HG03095 (cell line): Measurements from ENCODE around the gene ADAM8.
"Not testable (repeated sequence)": the region's sequence is repeated elsewhere in the genome, so short reads cannot be mapped to it uniquely, and the experiment has no call there.

Source experiments
- ATAC-seq: cut with Tn5 transposase; IDR thresholded peaks from one replicate; pipeline ENCODE4 v1.9.1; 2021; ENCODE audit warnings: moderate library complexity; ENCODE audit not compliant: unreplicated experiment

The ADAM8 gene

DNA sequence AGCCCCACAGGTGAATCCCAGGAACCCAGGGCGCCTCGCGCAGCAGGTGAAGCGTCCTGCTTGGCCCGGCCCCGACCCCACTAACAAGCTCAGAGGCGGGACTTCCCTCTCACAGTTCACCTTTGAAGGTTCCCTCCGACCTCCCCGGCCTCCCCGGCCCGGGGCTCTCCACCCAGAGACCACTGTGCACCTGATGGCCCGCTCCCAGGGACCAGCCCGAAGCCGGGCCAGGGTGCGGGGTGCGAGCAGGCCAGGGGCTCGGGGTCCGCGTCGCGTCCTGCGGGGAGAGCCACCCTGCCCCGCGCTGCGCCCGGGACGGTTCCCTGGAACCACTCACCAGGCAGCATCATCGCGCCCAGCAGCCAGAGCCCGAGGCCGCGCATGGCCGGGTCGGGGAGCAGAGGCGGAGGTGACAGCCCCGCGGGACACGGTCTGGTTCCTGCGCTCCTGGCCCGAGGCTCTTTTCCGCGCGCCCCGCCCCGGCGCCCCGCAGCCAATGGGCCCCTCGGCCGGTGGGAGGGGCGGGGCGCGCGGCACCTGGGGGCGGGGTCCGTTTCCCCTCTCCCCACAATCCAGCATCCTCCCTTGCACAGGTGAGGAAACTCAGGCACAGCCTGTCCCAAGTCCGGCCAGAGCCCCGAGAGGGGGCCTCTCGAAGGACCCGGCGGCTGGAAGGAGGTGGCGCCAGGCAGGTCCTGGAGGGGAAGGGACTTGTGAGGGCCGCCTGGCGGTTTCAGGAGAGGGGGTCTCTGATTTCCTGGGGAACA lies at the start of gene ADAM8:
TSS of gene ADAM8 (minus strand) at position 434 of the 767 bp plus-strand sequence. CDS start at position 383, 51 bp downstream.
- peak; percentile 50 for ATAC-seq

DNA sequence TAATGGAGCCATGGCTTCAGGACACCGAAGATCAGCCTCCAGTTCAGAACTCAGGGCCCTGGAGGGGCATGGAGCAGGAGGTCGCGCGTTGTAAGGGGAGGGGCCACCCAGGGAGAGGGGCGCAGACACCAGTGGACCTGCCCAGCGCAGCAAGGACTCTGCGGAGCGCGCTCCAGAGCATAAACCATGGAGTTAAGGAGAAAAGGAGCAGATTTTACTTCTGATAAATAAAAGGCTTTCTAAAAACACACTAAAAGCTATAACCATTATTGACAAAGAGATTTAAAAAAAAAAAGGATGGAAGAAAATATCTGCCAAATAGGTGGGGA lies 49.5 kb upstream of the ADAM8 start:
- ATAC-seq = no peak

DNA sequence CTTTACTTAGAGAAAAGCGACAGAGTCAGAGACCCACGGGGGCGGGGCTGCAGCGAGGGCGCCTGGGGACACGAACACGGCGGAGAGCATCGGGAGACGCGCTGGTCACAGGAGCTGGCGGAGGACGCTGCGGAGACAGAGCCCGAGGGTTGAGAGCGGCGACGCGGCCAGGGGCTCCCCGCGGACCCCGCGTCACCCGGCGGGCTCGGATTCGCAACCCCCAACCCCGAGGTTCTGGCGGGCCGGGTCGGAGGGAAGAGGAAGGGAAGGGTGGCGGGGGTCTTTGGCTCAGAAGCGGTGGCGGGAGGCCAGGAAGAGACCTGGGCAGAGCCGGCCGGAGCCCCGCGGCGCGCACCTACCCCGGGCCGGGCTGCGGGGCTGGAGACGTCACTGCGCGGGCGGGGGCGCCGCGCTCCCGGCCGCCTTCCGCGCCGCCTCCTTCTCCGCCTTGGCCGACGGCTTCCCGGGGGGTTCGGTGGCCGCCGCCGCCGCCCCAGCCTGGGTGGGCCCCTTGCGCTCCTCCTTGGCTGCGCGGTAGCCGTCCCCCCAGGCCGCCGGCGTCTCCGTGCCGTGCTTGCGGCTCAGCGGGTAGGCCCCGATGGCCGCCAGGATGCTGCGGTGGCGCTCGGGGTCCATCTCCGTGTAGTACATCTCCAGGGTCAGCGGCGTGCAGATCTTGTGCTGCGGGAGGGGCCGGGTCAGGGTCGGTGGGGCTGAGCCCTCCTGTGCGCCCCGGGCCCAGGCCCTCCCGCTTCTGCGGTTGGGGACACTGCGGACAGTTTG lies 49.0 kb upstream of the ADAM8 start:
- ATAC-seq = no peak

DNA sequence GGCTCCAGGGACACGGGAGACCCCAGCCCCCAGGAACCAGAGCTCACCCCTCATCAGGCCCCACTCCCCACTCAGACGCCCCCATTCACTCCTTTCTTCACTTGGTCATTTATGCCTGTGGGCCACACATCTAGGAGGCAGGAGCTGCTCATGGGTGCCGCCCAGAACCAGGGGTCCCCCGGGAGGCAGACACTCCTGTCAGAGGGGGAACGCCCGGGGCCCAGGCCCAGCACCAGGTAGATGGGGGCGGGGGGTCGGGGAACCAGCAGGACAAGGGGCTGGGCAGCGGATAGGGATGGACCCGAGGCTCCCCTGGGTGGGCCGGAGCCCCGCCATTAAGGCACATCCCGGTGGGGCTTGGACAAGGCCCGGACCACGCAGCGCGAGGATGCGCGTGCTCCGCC lies 48.2 kb upstream of the ADAM8 start:
- no peak for ATAC-seq

DNA sequence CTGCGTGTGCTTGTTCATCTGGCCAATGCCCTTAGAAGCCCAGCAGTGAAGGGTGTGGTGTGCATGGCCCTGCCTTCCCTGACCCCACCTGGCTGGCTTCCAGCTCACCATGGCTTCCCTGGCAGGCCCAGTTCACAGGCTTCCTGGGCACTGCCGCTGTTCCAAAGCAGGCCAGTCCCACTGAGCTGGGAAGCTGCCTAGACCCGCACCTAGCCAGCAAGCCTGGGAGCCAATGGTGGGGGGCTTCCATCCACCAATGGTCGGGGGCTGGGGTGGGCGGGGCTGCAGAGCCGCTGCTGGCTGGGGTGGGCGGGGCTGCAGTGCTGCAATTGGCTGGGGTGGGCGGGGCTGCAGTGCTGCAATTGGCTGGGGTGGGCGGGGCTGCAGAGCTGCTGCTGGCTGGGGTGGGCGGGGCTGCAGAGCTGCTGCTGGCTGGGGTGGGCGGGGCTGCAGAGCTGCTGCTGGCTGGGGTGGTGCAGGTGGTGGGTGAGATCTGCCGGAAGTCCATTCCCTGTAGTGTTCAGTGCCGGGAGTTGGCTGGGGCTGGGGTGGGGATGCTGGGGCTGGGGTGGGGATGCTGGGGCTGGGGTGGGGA lies 47.6 kb upstream of the ADAM8 start:
- no peak for ATAC-seq

DNA sequence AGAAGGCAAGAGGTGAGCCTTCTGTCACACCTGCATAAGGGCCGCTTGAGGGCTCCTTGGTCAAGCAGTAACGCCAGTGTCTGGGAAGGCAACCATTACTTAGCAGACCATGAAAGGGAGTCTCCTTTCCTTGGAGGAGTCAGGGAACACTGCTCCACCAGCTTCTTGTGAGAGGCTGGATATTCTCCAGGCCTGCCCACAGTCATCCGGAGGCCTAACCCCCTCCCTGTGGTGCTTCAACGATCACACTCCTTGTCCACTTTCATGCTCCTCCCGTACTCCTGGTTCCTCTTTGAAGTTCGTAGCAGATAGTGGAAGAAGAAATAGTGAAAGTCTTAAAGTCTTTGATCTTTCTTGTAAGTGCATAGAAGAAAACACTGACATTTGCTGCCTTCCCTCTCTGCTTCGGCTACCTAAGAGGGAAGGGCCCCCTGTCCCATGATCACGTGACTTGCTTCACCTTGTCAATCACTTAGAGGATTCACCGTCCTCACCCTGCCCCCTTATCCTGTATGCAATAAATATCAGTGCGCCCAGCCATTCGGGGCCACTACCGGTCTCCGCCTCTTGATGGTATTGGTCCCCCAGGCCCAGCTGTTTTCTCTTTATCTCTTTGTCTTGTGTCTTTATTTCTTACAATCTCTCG lies 45.5 kb upstream of the ADAM8 start:
- ATAC-seq = not testable (repeated sequence)

DNA sequence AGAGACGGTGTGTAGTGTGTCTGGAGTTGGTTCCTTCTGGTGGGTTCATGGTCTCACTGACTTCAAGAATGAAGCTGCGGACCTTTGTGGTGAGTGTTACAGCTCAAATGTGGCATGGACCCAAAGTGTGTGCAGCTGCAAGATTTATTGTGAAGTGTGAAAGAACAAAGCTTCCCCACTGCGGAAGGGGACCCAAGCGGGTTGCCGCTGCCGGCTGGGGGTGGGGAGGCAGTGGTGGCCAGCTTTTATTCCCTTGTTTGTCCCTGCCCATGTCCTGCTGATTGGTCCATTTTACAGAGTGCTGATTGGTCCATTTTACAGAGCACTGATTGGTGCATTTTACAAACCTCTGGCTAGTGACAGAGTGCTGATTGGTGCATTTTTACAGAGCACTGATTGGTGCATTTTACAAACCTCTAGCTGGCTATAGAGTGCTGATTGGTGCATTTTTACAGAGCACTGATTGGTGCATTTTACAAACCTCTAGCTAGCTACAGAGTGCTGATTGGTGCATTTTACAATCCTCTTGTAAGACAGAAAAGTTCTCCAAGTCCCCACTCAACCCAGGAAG lies 44.3 kb upstream of the ADAM8 start:
- not testable (repeated sequence) for ATAC-seq

DNA sequence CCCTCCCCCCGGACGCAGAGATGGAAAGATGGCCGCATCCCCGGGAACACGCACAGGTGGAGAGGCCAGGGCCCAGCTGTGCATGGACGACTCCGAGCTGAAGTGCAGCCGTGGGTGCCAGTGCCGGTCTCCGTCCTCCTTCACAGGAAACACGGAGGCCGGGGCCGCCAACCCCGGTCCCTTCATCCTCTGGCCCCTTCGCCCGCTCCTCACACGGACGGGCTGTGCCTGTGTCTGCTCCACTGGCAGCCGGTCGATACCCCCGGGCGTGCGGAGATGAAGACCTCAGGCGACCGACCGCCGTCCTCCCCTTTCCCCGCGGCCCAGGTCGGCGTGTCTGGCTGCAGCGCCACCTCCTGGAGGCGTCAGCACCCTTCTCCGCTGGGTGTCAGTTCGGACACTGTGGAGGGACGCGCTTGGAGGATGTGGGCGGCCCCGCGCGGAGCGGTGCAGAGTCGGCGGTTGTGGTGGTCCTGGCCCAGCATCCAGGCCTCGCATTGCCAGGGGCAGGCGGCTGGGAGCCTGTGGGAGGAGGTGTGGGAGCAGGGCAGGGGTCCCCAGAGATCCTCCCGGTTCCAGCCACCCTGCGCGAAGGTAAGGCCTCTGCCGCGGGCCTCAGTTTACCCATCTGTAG lies 41.9 kb upstream of the ADAM8 start:
- peak; percentile 86 for ATAC-seq

DNA sequence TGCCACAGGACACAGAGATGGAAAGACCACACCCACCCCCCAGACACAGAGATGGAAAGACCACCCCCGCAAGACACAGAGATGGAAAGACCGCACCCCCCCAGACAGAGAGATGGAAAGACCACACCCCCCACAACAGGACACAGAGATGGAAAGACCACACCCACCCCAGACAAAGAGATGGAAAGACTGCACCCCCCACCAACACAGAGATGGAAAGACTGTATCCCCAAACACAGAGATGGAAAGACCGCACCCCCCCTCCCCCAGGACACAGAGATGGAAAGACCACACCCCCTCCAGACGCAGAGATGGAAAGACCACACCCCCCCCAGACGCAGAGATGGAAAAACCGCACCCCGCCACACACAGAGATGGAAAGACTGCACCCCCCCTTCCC lies 40.1 kb upstream of the ADAM8 start:
- ATAC-seq = no peak

DNA sequence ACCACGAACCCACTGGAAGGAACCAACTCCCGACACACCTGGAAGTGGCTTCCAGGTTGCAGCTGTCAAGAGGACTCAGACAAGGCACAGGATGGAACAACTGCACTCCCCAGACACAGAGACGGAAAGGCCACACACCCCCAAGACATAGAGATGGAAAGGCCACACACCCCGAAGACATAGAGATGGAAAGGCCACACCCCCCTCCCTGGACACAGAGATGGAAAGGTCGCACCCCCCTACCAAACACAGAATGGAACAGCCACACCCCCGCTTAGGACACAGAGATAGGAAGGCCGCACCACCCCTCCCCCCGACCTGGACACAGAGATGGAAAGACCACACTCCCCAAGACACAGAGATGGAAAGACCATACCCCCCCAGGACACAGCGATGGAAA lies 39.6 kb upstream of the ADAM8 start:
- ATAC-seq = no peak

DNA sequence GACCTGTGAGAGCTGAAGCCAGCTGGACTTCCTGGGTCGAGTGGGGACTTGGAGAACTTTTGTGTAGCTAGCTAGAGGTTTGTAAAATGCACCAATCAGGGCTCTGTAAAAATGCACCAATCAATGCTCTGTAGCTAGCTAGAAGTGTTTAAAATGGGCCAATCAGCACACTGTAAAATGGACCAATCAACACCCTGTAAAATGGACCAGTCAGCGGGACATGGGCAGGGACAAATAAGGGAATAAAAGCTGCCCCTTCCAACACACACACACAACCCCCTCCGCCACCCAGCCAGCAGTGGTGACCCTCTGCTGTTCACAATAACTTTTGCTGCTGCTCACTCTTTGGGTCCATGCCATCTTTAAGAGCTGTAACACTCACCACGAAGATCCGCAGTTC lies 39.2 kb upstream of the ADAM8 start:
- ATAC-seq = no peak

DNA sequence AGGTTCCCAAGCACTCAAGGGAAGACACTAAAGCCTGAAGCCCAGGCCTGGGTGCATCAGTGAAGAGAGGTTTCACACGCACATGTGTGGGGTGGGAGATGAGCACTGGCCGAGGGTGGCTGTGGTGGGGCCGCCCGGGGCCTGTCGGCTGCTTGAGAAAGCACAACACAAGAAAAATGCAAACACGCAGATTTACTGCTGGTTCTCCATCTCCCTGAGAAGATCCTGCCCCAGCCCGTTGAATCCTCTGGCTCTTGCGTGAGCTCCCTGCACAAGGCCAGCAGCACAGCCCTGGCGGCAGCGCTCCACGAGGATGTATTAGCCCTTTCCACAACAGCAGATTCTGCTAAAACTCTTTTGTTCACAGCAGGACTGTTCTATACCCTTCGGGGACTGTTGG lies 38.2 kb upstream of the ADAM8 start:
- no peak for ATAC-seq

DNA sequence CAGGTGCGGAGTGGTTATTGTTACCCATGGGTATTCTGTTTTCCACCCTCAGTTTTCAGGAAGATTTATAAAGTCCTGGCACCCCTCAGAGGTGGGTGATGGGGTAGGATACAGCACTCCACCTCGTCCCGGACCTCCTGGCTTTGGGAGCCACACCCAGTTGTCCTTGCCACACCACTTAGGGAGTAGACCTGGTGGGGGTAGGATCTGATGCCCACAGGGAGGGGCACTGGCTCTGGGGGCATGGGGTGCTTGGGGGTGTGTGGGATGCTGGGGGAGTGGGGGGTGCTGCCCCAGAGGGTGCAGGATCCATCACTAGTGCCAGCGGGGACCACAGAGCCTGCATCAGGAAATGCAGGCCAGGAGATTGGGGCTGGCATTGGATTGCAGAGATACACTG lies 36.5 kb upstream of the ADAM8 start:
- no peak for ATAC-seq

DNA sequence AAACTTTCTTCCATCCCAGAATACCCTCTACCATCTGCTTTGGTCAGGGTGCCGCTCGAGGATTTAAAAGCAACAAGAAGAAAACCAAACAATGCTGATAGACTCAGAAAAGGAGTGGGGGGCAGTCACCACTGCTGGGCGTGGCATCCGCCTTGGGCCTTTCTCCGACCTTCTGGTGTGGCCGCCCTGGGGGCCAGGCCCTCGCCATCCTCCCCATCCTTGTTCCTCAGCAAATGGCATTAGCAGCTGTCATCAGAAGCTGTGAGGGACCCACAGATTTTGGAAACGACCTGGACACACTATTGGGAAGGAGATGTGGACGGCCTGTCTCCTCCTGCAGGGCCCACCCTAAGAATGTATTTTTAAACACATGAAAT lies 36.1 kb upstream of the ADAM8 start:
- ATAC-seq = no peak

DNA sequence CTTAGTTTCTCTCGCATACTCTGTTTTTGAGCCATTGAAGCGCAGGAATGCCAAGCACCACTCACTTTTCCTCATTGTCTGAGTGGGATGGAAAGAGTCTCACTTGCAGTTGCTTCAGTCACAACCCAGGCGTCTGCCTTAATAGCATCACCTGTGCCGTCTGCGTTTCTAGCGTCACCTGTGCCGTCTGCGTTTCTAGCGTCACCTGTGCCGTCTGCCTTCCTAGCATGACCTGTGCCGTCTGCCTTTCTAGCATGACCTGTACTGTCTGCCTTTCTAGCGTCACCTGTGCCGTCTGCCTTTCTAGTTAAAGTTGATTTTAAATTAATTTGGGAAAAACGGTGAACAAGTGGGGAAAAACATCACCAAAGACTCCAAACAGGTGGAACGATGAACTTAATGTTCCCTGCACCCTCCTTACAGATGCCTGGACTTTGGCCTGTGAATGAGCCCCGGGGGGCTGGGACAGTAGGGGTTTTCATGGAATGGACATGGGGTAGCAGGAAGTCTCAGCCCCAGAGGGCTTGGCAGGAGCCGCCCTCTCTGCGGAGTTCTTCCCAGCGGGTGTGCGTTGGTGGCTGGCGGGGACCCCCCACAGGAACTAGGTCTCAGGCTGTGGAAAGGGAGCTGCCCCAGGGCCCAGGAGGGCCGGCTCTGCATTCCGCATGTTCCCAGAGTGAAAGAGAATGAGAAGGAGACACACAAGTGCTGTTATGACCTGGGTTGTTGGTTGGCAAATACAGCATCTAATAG lies 35.5 kb upstream of the ADAM8 start:
- no peak for ATAC-seq

DNA sequence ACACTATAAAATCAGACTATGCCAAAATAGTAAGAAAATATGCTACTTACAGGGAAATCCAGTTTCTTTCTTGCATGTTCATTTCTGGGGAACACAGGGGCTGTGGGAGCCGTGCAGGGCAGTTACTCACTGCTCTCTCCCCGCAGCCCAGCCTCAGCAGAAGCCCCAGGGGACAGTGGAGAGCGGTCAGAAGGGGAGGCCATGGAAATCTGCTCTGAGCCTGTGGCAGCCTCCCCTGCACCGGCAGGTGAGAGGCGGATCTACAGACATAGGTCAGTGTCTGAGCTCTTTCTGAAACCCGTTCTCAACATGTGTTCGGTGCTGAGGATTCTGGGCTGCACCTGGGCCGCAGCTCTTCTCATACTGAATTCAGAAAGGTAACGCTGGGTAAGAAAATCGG lies 34.9 kb upstream of the ADAM8 start:
- ATAC-seq = no peak

DNA sequence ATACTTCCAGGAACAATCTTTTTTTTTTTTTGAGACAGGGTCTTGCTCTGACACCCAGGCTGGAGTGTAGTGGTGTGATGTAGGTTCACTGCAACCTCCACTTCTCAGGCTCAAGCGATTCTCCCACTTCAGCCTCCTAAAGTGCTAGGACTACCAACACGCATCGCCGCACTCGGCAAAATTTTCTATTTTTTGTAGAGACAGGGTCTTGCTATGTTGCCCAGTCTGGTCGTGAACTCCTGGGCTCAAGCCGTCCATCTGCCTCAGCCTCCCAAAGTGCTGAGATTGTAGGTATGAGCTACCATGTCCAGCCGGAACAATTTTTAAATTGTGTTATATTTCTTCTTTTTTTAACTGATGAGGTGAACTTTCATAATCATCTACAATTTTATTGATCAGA lies 34.1 kb upstream of the ADAM8 start:
- no peak for ATAC-seq

DNA sequence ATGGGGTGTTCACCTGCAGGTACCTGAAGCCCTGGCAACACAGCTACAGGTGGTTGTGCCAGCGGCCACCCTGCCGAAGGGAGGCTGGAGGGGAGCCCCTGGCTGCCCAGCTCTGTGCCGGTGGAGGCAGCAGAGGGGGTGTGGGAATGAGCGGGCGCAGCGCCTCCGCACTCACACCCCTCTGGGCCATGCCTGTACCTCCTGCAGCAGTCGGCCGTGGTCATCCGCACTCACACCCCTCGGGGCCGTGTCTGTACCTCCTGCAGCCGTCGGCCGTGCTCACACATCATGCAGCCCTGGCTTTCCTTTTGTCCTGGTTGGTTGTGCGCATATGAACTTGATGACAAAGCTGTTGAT lies 33.7 kb upstream of the ADAM8 start:
- no peak for ATAC-seq

DNA sequence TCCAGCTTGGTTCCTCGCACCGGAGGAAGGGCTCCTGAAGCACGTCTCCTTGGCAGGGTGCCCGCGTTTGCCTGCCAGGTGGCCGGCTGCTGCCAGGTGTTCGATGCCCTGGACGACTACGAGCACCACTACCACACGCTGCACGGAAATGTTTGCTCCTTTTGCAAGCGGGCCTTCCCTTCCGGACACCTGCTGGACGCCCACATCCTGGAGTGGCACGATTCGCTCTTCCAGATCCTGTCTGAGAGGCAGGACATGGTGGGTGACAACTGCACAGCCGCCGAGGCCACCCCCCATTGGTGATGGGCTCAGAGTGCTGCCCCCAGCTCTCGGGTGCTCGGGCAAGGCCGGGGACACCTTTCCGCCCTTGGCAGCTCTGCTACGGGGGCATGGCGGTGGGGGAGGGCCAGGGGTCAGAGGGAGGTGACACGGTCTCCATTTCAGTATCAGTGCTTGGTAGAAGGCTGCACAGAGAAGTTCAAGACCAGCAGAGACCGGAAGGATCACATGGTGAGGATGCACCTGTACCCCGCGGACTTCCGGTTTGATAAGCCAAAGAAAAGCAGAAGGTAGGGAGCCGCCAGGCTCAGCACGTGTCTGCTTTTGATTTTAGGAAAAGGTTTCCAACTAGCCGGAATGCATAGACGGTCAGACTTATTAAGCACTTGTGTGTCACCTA lies 33.2 kb upstream of the ADAM8 start:
- no peak for ATAC-seq
